ENCODE data around the gene CYSLTR2. TPM values are rescaled to one million over a fixed set of nuclear protein-coding genes. Genes with fewer than 3 reads are reported as not detected.

Gene CYSLTR2
- total and polyA plus RNA-seq, 2 donors (not counting 1 experiment from before 2014, with no cell fraction given) = 0.03 TPM; not detected in 1

- peaks cover 11% of the 10 kb centered on the region for H3K4me1 ChIP-seq (ENCODE audit: control insufficient read depth, extremely low read depth, insufficient read depth, low read length)
- H3K9me3 ChIP-seq (ENCODE audit: control insufficient read depth, insufficient read depth, low read depth, low read length) = no peaks in the 10 kb centered on the region
- no peak overlapping the region for H3K4me2 ChIP-seq (ENCODE audit: extremely low read depth, insufficient read depth, low read length)
- H3K36me3 ChIP-seq (ENCODE audit: control insufficient read depth, insufficient read depth, low read length) = no peaks in the 10 kb centered on the region
- H3K79me2 ChIP-seq (ENCODE audit: control insufficient read depth, insufficient read depth, low read length) = no peaks in the 10 kb centered on the region
- no peak overlapping the region for H3K4me3 ChIP-seq (replicated peaks in 1 of 4; ENCODE audit: control extremely low read depth in 1 of 4, insufficient read depth in 1 of 4, low read depth in 3 of 4, low read length in 4 of 4)
- DNase-seq (ENCODE audit: low read depth in 2 of 2) = no peak
- H2AFZ ChIP-seq (ENCODE audit: low read length) = no peak overlapping the region
- no peak overlapping the region for H3K27ac ChIP-seq (ENCODE audit: insufficient read depth, low read length)
- H4K20me1 ChIP-seq (ENCODE audit: control insufficient read depth, extremely low read depth, insufficient read depth, low read length) = no peaks in the 10 kb centered on the region
- TF ChIP-seq CTCF (conservative IDR thresholded peaks at IDR 0.05 in 1 of 2, IDR thresholded peaks at IDR 0.05 in 1 of 2; ENCODE audit: low read depth in 1 of 2, low read length in 2 of 2) = no peak
- no peak for TF ChIP-seq EZH2 (IDR thresholded peaks at IDR 0.05; ENCODE audit: low read length, missing control alignments)
- H3K9ac ChIP-seq (ENCODE audit: insufficient read depth, low read length) = no peak overlapping the region
- no peaks in the 10 kb centered on the region for H3K27me3 ChIP-seq (ENCODE audit: control insufficient read depth, insufficient read depth, low read length)
Measured at GRCh38 chr13:48746821-48747220, 93.1 kb downstream of the CYSLTR2 start.

- H3K9ac ChIP-seq (ENCODE audit: insufficient read depth, low read length) = no peak overlapping the region
- no peaks in the 10 kb centered on the region for H3K79me2 ChIP-seq (ENCODE audit: control insufficient read depth, insufficient read depth, low read length)
- H3K27me3 ChIP-seq (ENCODE audit: control insufficient read depth, insufficient read depth, low read length) = no peaks in the 10 kb centered on the region
- H3K4me2 ChIP-seq (ENCODE audit: extremely low read depth, insufficient read depth, low read length) = no peak overlapping the region
- H3K9me3 ChIP-seq (ENCODE audit: control insufficient read depth, insufficient read depth, low read depth, low read length) = no peaks in the 10 kb centered on the region
- no peaks in the 10 kb centered on the region for H4K20me1 ChIP-seq (ENCODE audit: control insufficient read depth, extremely low read depth, insufficient read depth, low read length)
- H2AFZ ChIP-seq (ENCODE audit: low read length) = no peak overlapping the region
- peak in 1 of 2 donors; percentile 63 for DNase-seq (ENCODE audit: low read depth in 2 of 2)
- no peak for TF ChIP-seq CTCF (conservative IDR thresholded peaks at IDR 0.05 in 1 of 2, IDR thresholded peaks at IDR 0.05 in 1 of 2; ENCODE audit: low read depth in 1 of 2, low read length in 2 of 2)
- no peak for TF ChIP-seq EZH2 (IDR thresholded peaks at IDR 0.05; ENCODE audit: low read length, missing control alignments)
- H3K4me3 ChIP-seq (replicated peaks in 1 of 4; ENCODE audit: control extremely low read depth in 1 of 4, insufficient read depth in 1 of 4, low read depth in 3 of 4, low read length in 4 of 4) = no peak overlapping the region
- peaks cover 11% of the 10 kb centered on the region for H3K4me1 ChIP-seq (ENCODE audit: control insufficient read depth, extremely low read depth, insufficient read depth, low read length)
- no peaks in the 10 kb centered on the region for H3K36me3 ChIP-seq (ENCODE audit: control insufficient read depth, insufficient read depth, low read length)
- no peak overlapping the region for H3K27ac ChIP-seq (ENCODE audit: insufficient read depth, low read length)
Measured at GRCh38 chr13:48748681-48749080, 95.0 kb downstream of the CYSLTR2 start.

- TF ChIP-seq CTCF (conservative IDR thresholded peaks at IDR 0.05 in 1 of 2, IDR thresholded peaks at IDR 0.05 in 1 of 2; ENCODE audit: low read depth in 1 of 2, low read length in 2 of 2) (no peak), EZH2 (IDR thresholded peaks at IDR 0.05; ENCODE audit: low read length, missing control alignments) (no peak)
- Histone ChIP-seq H3K4me2 (ENCODE audit: extremely low read depth, insufficient read depth, low read length) (no peak overlapping the region), H3K4me3 (replicated peaks in 1 of 4; ENCODE audit: control extremely low read depth in 1 of 4, insufficient read depth in 1 of 4, low read depth in 3 of 4, low read length in 4 of 4) (no peak overlapping the region), H3K36me3 (ENCODE audit: control insufficient read depth, insufficient read depth, low read length) (no peaks in the 10 kb centered on the region), H3K27ac (ENCODE audit: insufficient read depth, low read length) (no peak overlapping the region), H4K20me1 (ENCODE audit: control insufficient read depth, extremely low read depth, insufficient read depth, low read length) (no peaks in the 10 kb centered on the region), H3K4me1 (ENCODE audit: control insufficient read depth, extremely low read depth, insufficient read depth, low read length) (peaks cover 11% of the 10 kb centered on the region), H3K79me2 (ENCODE audit: control insufficient read depth, insufficient read depth, low read length) (no peaks in the 10 kb centered on the region), H2AFZ (ENCODE audit: low read length) (no peak overlapping the region), H3K27me3 (ENCODE audit: control insufficient read depth, insufficient read depth, low read length) (no peaks in the 10 kb centered on the region), H3K9ac (ENCODE audit: insufficient read depth, low read length) (no peak overlapping the region), H3K9me3 (ENCODE audit: control insufficient read depth, insufficient read depth, low read depth, low read length) (no peaks in the 10 kb centered on the region)
- DNase-seq (ENCODE audit: low read depth in 2 of 2) = peak; percentile 73 to 75
Measured at GRCh38 chr13:48749144-48749543, 95.4 kb downstream of the CYSLTR2 start.

All from fibroblast of lung (primary cell).